GM21825 (cell line): ENCODE results near the gene PTPN11.

Experiments
- ATAC-seq: cut with Tn5 transposase; IDR thresholded peaks from one replicate; pipeline ENCODE4 v1.9.1; 2021; ENCODE audit warnings: mild to moderate bottlenecking, moderate library complexity; ENCODE audit not compliant: unreplicated experiment

The PTPN11 gene

GRCh38 chr12:112538740-112539139 is 120.0 kb downstream of the PTPN11 start:
- no peak for ATAC-seq

GRCh38 chr12:112539221-112539620 is 120.5 kb downstream of the PTPN11 start:
- no peak for ATAC-seq

DNA sequence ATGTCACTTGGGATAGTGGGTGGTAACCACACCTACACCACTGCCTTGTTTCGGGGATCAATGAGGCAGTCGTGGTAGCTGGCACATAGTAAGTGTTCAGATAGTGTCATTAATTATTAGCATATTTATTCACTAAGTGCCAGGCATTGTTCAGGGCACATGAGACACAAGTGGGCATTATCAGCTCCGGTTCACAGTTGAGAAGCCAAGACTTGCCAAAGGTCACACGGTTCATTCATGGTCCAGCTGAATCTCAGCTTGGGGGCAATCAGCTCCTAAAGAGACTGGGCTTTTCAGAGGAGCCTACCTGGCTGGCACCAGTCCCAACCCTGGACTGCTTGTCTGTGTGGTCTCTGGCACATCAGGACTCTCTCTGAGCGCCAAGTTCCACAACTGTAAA is 121.3 kb downstream of the PTPN11 start:
- no peak for ATAC-seq

DNA sequence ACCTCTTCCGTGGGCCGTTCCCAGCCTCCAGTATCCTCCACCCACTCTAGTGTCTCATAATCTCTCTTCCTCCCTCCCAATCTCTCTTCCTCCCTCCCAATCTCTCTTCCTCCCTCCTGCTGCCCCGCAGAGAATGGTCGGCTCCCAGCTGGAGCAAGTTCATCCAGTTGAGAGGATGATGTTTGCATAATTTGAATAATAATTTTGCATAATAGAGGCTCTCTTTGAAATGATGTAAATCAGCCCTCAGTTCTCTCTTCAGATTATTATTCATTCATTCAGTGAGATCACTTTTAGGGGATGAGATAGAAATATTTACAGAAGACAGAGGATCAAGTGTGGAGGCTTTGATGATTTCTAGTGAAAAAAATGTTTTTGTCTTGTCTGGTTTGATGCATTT is 125.0 kb downstream of the PTPN11 start:
- ATAC-seq = no peak

DNA sequence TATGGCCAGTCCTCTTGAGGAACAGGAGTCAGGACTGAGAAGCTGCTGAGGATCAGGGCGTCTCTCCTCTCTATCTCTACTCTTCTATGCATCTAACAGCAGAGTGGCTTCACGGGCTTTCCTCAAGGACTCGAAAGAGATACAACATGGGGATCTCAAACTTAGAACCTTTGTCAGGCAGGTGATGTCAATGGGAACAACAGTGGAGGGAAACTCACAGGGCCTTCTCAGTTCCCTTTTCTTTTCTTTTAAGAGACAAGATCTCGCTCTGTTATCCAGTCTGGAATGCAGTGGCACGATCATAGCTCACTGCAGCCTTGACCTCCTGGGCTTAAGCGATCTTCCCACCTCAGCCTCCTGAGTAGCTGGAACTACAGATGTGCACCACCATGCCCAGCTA is 127.6 kb downstream of the PTPN11 start:
- ATAC-seq = no peak

DNA sequence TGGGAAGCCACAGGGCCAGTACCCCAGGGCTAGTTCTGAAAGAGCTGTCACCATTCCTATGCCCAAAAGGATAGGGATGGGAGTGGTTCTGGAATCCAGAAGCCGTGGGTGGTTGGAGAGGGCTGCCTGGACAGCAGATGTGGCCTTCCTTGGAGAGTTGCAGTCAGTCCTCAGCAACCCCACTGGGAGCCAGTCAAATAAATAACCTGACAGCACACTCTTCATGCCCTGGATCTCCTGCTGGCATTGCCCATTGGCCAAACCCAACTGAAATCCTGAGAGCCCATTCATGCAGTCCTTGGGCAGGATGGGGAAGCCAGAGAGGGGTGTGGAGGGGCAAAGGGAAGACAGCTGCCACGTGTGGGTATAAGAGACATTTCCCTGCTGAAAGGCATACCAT is 128.2 kb downstream of the PTPN11 start:
- no peak for ATAC-seq

GRCh38 chr12:112549031-112549430 is 130.3 kb downstream of the PTPN11 start:
- no peak for ATAC-seq

DNA sequence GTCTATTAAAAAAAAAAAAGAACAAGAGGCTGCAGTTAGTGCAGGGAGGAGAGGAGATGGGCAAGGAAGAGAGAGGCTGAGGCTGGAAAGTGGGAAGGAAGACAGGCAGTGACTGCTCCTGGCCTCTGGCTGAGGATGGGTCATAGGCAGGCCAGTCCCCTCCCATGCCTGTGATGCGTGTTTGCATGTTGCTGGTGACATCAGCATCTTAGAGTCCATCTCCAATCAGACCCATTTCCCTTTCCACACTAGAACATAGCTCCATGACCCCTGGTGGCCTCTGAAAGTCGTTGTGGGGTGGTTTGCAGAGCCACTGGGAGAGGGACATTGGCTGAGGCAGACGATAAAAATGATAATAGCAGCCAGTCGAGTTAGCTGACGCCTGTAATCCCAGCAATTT is 132.9 kb downstream of the PTPN11 start:
- ATAC-seq = no peak

GRCh38 chr12:112555621-112556233 is 137.0 kb downstream of the PTPN11 start:
- no peak for ATAC-seq

DNA sequence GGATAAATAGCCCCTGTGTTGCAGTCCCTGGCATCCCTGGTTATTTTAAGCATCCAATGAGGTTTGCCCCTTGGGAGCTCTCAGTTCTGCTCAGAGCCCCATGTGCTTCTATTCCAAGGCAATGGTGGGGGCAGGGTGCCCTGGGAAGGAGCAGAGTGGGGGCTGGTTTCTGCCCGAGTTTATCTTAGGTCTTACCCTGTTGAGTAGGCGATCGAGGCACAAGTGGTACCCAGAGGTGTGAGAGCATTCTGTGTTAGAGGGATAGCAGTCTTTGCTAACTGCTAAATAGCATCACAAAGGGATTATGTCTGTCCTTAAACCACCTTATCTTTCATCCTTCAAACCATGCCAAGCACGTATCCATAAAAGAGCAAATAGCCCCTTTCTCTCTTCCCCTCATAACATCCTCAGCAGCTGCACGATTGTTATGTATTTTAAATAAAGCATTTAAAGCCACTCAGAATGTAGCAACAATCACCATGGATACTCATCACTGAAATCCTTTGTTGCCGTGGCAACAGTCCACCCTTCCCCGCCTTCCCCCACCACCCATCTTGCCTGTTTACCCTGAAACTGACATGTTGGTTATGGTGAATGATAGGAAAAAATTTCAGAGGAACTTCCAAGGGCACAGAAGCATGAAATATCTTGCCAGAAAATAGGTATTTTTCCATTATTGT is 139.3 kb downstream of the PTPN11 start:
- no peak for ATAC-seq
